MCF 10A (cell line): Measurements from ENCODE around the gene APOL1. TPM values are rescaled to one million over a fixed set of nuclear protein-coding genes. Genes with fewer than 3 reads are reported as not detected.

Experiments used
- BruUV-seq: library from RNA; stranded (reverse); fragments of 400-500 nt; replicated peaks from 2 replicates; lab custom pipeline; 2021; lab: Mats Ljungman, UMichigan
- CTCF ChIA-PET: fragments of 300-600 bp; sonication (Branson Sonifier 250); formaldehyde crosslinking; extraction: SDS; loops from one replicate; lab custom pipeline; 2021; ENCODE audit warnings: antibody characterized with exemption, inconsistent platforms; lab: Yijun Ruan, JAX
- POLR2A ChIA-PET: fragments of 300-600, 350-650 bp; sonication (Branson Sonifier 250); formaldehyde crosslinking; extraction: SDS; loops from one replicate; lab custom pipeline; 2020; ENCODE audit warnings: antibody characterized with exemption, inconsistent platforms; lab: Yijun Ruan, JAX
- DNase-seq: peaks from one replicate; pipeline ENCODE4 v3.0.0-alpha.2; 2018; ENCODE audit not compliant: unreplicated experiment
- H3K27ac Mint-ChIP-seq: one replicate; pipeline ENCODE4 v1.8.0; 2022; ENCODE audit warnings: mild to moderate bottlenecking, low read depth, mixed read lengths; ENCODE audit not compliant: unreplicated experiment
- H3K27me3 Mint-ChIP-seq: one replicate; pipeline ENCODE4 v1.8.0; 2022; ENCODE audit warnings: mixed read lengths; ENCODE audit not compliant: insufficient read depth, unreplicated experiment
- H3K36me3 Mint-ChIP-seq: one replicate; pipeline ENCODE4 v1.8.0; 2022; ENCODE audit warnings: mild to moderate bottlenecking, moderate library complexity, mixed read lengths; ENCODE audit not compliant: insufficient read depth, unreplicated experiment
- H3K4me1 Mint-ChIP-seq: one replicate; pipeline ENCODE4 v1.8.0; 2022; ENCODE audit warnings: mixed read lengths; ENCODE audit not compliant: insufficient read depth, unreplicated experiment
- H3K4me3 Mint-ChIP-seq: one replicate; pipeline ENCODE4 v1.8.0; 2022; ENCODE audit warnings: mild to moderate bottlenecking, moderate library complexity, mixed read lengths; ENCODE audit not compliant: unreplicated experiment
- H3K9me3 Mint-ChIP-seq: one replicate; pipeline ENCODE4 v1.8.0; 2022; ENCODE audit warnings: mixed read lengths; ENCODE audit not compliant: unreplicated experiment
- CTCF ChIP-seq: fragments of 200-600 bp; IDR thresholded peaks from one replicate; pipeline ENCODE4 v1.8.0; 2022; ENCODE audit warnings: antibody characterized with exemption, mild to moderate bottlenecking; ENCODE audit not compliant: unreplicated experiment
- intact Hi-C: fragments of 100-400 bp; cut with micrococcal nuclease; formaldehyde crosslinking; loops from 2 replicates; pipeline ENCODE4 v1.14.1; 2022
- total RNA-seq: library from RNA; stranded (reverse); gene quantifications from 2 replicates; pipeline ENCODE4 v1.2.3, GENCODE V29; 2022

The APOL1 gene
- total RNA-seq, 1 experiment from 2014 or later = 0.14 TPM

- CTCF ChIA-PET = interaction anchor here (0.6 to 11.4 kb wide), 5 partner anchors 11 to 172 kb away, joined by 3 to 180 read pairs (median 4); no protein-coding TSS in a partner anchor
- Mint-ChIP-seq H3K4me3 (no peak overlapping the region), H3K27ac (no peak overlapping the region), H3K4me1 (no peaks in the 10 kb centered on the region), H3K36me3 (peaks cover 96% of the 10 kb centered on the region), H3K9me3 (no peaks in the 10 kb centered on the region), H3K27me3 (no peaks in the 10 kb centered on the region)
- intact Hi-C loops = no loop called here
- BruUV-seq = no TSS peak
- no peak for TF ChIP-seq CTCF
- POLR2A ChIA-PET = interaction anchor here (1.5 kb wide), 2 partner anchors 20 to 173 kb away, joined by 3 to 7 read pairs; no protein-coding TSS in a partner anchor
- DNase-seq = no peak
These were observed 44.6 kb downstream of the APOL1 start for GRCh38 chr22:36297568-36297967.

GRCh38 chr22:36298118-36298517 is 45.2 kb downstream of the APOL1 start:
- Mint-ChIP-seq H3K9me3 (no peaks in the 10 kb centered on the region), H3K27ac (no peak overlapping the region), H3K27me3 (no peaks in the 10 kb centered on the region), H3K36me3 (peaks cover 96% of the 10 kb centered on the region), H3K4me1 (no peaks in the 10 kb centered on the region), H3K4me3 (no peak overlapping the region)
- DNase-seq = no peak
- no TSS peak for BruUV-seq
- ChIA-PET CTCF (interaction anchor here (0.6 to 11.4 kb wide), 10 partner anchors 11 to 188 kb away, joined by 3 to 180 read pairs (median 4); no protein-coding TSS in a partner anchor), POLR2A (interaction anchor here (1.0 to 1.5 kb wide), 2 partner anchors 10 to 19 kb away, joined by 3 read pairs; no protein-coding TSS in a partner anchor)
- intact Hi-C loops = no loop called here
- no peak for TF ChIP-seq CTCF

GRCh38 chr22:36298601-36299000 is 45.7 kb downstream of the APOL1 start:
- no peaks in the 10 kb centered on the region for H3K4me1 Mint-ChIP-seq
- POLR2A ChIA-PET = interaction anchor here (1.0 to 1.5 kb wide), 2 partner anchors 9 to 19 kb away, joined by 3 read pairs; no protein-coding TSS in a partner anchor
- H3K27ac Mint-ChIP-seq = no peak overlapping the region
- CTCF ChIA-PET = interaction anchor here (0.9 to 11.4 kb wide), 9 partner anchors 9 to 188 kb away, joined by 3 to 180 read pairs (median 5); no protein-coding TSS in a partner anchor
- intact Hi-C loops = no loop called here
- H3K36me3 Mint-ChIP-seq = peaks cover 96% of the 10 kb centered on the region
- H3K4me3 Mint-ChIP-seq = no peak overlapping the region
- BruUV-seq = no TSS peak
- no peaks in the 10 kb centered on the region for H3K9me3 Mint-ChIP-seq
- no peaks in the 10 kb centered on the region for H3K27me3 Mint-ChIP-seq
- no peak for TF ChIP-seq CTCF
- no peak for DNase-seq

GRCh38 chr22:36299295-36299694 is 46.4 kb downstream of the APOL1 start:
- Mint-ChIP-seq H3K4me1 (peaks cover 5% of the 10 kb centered on the region), H3K36me3 (peaks cover 96% of the 10 kb centered on the region), H3K9me3 (no peaks in the 10 kb centered on the region), H3K27me3 (no peaks in the 10 kb centered on the region), H3K4me3 (no peak overlapping the region), H3K27ac (no peak overlapping the region)
- ChIA-PET CTCF (interaction anchor here (0.6 to 11.4 kb wide), 12 partner anchors 10 to 609 kb away, joined by 3 to 180 read pairs (median 4); no protein-coding TSS in a partner anchor), POLR2A (no interaction called here)
- DNase-seq = no peak
- intact Hi-C loops = no loop called here
- BruUV-seq = no TSS peak
- no peak for TF ChIP-seq CTCF
